ENCODE results near the gene COX7A1. TPM values are rescaled to one million over a fixed set of nuclear protein-coding genes. Genes with fewer than 3 reads are reported as not detected.

The COX7A1 gene
- polyA plus RNA-seq, 1 donor (not counting 4 experiments of a cell fraction or from before 2014, with no cell fraction given) = 2.6 TPM

GRCh38 chr19:36149673-36150406 lies 2.4 kb downstream of the COX7A1 start:
- DNase-seq (ENCODE audit: low read depth, low spot score) = no peak
- peak overlapping the region; percentile 20 for H3K9ac ChIP-seq (ENCODE audit: control insufficient read depth, extremely low read depth, insufficient read depth, low read length)
- no peak overlapping the region for H3K4me3 ChIP-seq (ENCODE audit: control insufficient read depth in 2 of 3, extremely low read depth in 1 of 3, insufficient read depth in 2 of 3, low read depth in 1 of 3, low read length in 3 of 3)
- H3K27ac ChIP-seq (ENCODE audit: control insufficient read depth, insufficient read depth, low read length) = peak overlapping the region; percentile 47
- H3K4me2 ChIP-seq (ENCODE audit: control insufficient read depth, extremely low read depth, insufficient read depth, low read depth, low read length) = peak overlapping the region; percentile 17
- dilution Hi-C loops (cut with MboI; ENCODE audit: extremely low pct_ligation_motif_present, low sequenced_read_pairs) = no loop called here
- no peaks in the 10 kb centered on the region for H3K27me3 ChIP-seq (ENCODE audit: control insufficient read depth, extremely low read depth, insufficient read depth, low read length)
- peaks cover 3% of the 10 kb centered on the region for H3K79me2 ChIP-seq (ENCODE audit: control insufficient read depth, insufficient read depth, low read length)
- peaks cover 41% of the 10 kb centered on the region for H3K4me1 ChIP-seq (ENCODE audit: control insufficient read depth, extremely low read depth, insufficient read depth, low read length)
- no peak overlapping the region for H2AFZ ChIP-seq (ENCODE audit: control insufficient read depth, low read length)
- peaks cover 2% of the 10 kb centered on the region for H3K9me1 ChIP-seq (ENCODE audit: control insufficient read depth, extremely low read depth, insufficient read depth, low read length)
- no peaks in the 10 kb centered on the region for H3K9me3 ChIP-seq (ENCODE audit: control insufficient read depth, low read depth, low read length)
- TF ChIP-seq EZH2 (IDR thresholded peaks at IDR 0.05; ENCODE audit: low read length) = no peak
- TF ChIP-seq CTCF (optimal IDR thresholded peaks at IDR 0.05 in 1 of 3, IDR thresholded peaks at IDR 0.05 in 1 of 3, conservative IDR thresholded peaks at IDR 0.05 in 1 of 3; ENCODE audit: extremely low read depth in 1 of 3, insufficient read depth in 2 of 3, low read length in 3 of 3) = no peak
- H3K36me3 ChIP-seq (ENCODE audit: control insufficient read depth in 2 of 2, extremely low read depth in 1 of 2, insufficient read depth in 2 of 2, low read length in 2 of 2) = peaks cover 29 to 46% of the 10 kb centered on the region in 2 experiments
- H4K20me1 ChIP-seq (ENCODE audit: control insufficient read depth, extremely low read depth, insufficient read depth, low read length) = peaks cover 10% of the 10 kb centered on the region
- peak; percentile 99 for FAIRE-seq

GRCh38 chr19:36144624-36145023 lies 7.6 kb downstream of the COX7A1 start:
- dilution Hi-C loops (cut with MboI; ENCODE audit: extremely low pct_ligation_motif_present, low sequenced_read_pairs) = no loop called here
- Histone ChIP-seq H3K4me3 (ENCODE audit: control insufficient read depth in 2 of 3, extremely low read depth in 1 of 3, insufficient read depth in 2 of 3, low read depth in 1 of 3, low read length in 3 of 3) (no peak overlapping the region), H3K4me1 (ENCODE audit: control insufficient read depth, extremely low read depth, insufficient read depth, low read length) (peaks cover 17% of the 10 kb centered on the region), H3K9ac (ENCODE audit: control insufficient read depth, extremely low read depth, insufficient read depth, low read length) (no peak overlapping the region), H3K4me2 (ENCODE audit: control insufficient read depth, extremely low read depth, insufficient read depth, low read depth, low read length) (no peak overlapping the region), H3K9me3 (ENCODE audit: control insufficient read depth, low read depth, low read length) (no peaks in the 10 kb centered on the region), H3K27me3 (ENCODE audit: control insufficient read depth, extremely low read depth, insufficient read depth, low read length) (no peaks in the 10 kb centered on the region), H3K79me2 (ENCODE audit: control insufficient read depth, insufficient read depth, low read length) (peaks cover 22% of the 10 kb centered on the region), H3K27ac (ENCODE audit: control insufficient read depth, insufficient read depth, low read length) (no peak overlapping the region), H3K36me3 (ENCODE audit: control insufficient read depth in 2 of 2, extremely low read depth in 1 of 2, insufficient read depth in 2 of 2, low read length in 2 of 2) (peaks cover 36 to 56% of the 10 kb centered on the region in 2 experiments), H2AFZ (ENCODE audit: control insufficient read depth, low read length) (no peak overlapping the region), H3K9me1 (ENCODE audit: control insufficient read depth, extremely low read depth, insufficient read depth, low read length) (peaks cover 2% of the 10 kb centered on the region), H4K20me1 (ENCODE audit: control insufficient read depth, extremely low read depth, insufficient read depth, low read length) (peaks cover 17% of the 10 kb centered on the region)
- DNase-seq (ENCODE audit: low read depth, low spot score) (no peak), FAIRE-seq (no peak)
- TF ChIP-seq CTCF (optimal IDR thresholded peaks at IDR 0.05 in 1 of 3, IDR thresholded peaks at IDR 0.05 in 1 of 3, conservative IDR thresholded peaks at IDR 0.05 in 1 of 3; ENCODE audit: extremely low read depth in 1 of 3, insufficient read depth in 2 of 3, low read length in 3 of 3) = no peak
